Measurements from ENCODE around the gene RPS21.
"Not testable (repeated sequence)": the region's sequence is repeated elsewhere in the genome, so short reads cannot be mapped to it uniquely, and the experiment has no call there.

RPS21 gene

GRCh38 chr20:62423326-62423706 lies 36.4 kb downstream of the RPS21 start:
- Histone ChIP-seq H3K4me1 (ENCODE audit: control insufficient read depth in 1 of 2, insufficient read depth in 1 of 2, low read depth in 1 of 2, low read length in 1 of 2) (no peaks in the 10 kb centered on the region), H3K27me3 (peaks cover 27% of the 10 kb centered on the region), H3K27ac (no peak overlapping the region), H3K36me3 (no peaks in the 10 kb centered on the region), H3K9me3 (no peaks in the 10 kb centered on the region), H3K4me3 (ENCODE audit: low read depth in 1 of 2, low read length in 1 of 2) (no peak overlapping the region)
- TF ChIP-seq, protein P1, sequence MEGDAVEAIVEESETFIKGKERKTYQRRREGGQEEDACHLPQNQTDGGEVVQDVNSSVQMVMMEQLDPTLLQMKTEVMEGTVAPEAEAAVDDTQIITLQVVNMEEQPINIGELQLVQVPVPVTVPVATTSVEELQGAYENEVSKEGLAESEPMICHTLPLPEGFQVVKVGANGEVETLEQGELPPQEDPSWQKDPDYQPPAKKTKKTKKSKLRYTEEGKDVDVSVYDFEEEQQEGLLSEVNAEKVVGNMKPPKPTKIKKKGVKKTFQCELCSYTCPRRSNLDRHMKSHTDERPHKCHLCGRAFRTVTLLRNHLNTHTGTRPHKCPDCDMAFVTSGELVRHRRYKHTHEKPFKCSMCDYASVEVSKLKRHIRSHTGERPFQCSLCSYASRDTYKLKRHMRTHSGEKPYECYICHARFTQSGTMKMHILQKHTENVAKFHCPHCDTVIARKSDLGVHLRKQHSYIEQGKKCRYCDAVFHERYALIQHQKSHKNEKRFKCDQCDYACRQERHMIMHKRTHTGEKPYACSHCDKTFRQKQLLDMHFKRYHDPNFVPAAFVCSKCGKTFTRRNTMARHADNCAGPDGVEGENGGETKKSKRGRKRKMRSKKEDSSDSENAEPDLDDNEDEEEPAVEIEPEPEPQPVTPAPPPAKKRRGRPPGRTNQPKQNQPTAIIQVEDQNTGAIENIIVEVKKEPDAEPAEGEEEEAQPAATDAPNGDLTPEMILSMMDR (IDR thresholded peaks at IDR 0.05) = no peak

GRCh38 chr20:62424249-62425107 lies 37.6 kb downstream of the RPS21 start:
- H3K27ac ChIP-seq = no peak overlapping the region
- H3K4me1 ChIP-seq (ENCODE audit: control insufficient read depth in 1 of 2, insufficient read depth in 1 of 2, low read depth in 1 of 2, low read length in 1 of 2) = no peaks in the 10 kb centered on the region
- peaks cover 34% of the 10 kb centered on the region for H3K27me3 ChIP-seq
- H3K9me3 ChIP-seq = no peaks in the 10 kb centered on the region
- TF ChIP-seq, protein P1 (IDR thresholded peaks at IDR 0.05) = no peak
- H3K4me3 ChIP-seq (ENCODE audit: low read depth in 1 of 2, low read length in 1 of 2) = no peak overlapping the region
- H3K36me3 ChIP-seq = no peaks in the 10 kb centered on the region

GRCh38 chr20:62425281-62426058 lies 38.6 kb downstream of the RPS21 start:
- TF ChIP-seq, protein P1 (IDR thresholded peaks at IDR 0.05) = no peak
- Histone ChIP-seq H3K27ac (no peak overlapping the region), H3K36me3 (no peaks in the 10 kb centered on the region), H3K9me3 (no peaks in the 10 kb centered on the region), H3K4me3 (ENCODE audit: low read depth in 1 of 2, low read length in 1 of 2) (no peak overlapping the region), H3K4me1 (ENCODE audit: control insufficient read depth in 1 of 2, insufficient read depth in 1 of 2, low read depth in 1 of 2, low read length in 1 of 2) (no peaks in the 10 kb centered on the region), H3K27me3 (peaks cover 34% of the 10 kb centered on the region)

- H3K27me3 ChIP-seq = peaks cover 34% of the 10 kb centered on the region
- H3K4me3 ChIP-seq (ENCODE audit: low read depth in 1 of 2, low read length in 1 of 2); H3K36me3 ChIP-seq; H3K9me3 ChIP-seq; H3K27ac ChIP-seq; H3K4me1 ChIP-seq (ENCODE audit: control insufficient read depth in 1 of 2, insufficient read depth in 1 of 2, low read depth in 1 of 2, low read length in 1 of 2): not testable (repeated sequence)
Measured at GRCh38 chr20:62426059-62426348, 39.1 kb downstream of the RPS21 start.

DNA sequence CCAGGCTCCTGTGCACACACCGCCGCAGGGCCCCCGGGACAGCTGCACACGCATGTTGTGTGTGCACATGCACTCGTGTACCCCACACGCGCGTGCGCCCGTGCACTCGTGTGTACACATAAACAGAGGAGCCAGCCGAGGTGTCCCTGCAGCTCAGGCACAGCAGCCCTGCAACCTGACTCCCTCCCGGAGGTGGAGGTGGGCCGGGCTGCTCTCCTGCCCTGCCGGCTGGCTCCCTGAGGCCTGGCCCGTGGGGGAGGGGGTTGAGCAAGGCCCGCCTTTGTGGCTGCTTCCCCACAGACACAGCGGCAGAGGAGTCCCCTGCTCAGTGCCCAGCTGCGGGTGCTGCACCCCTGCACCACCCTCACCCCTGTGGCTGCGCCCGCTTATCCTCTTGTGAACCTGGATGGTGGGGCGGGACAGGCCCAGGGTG lies 39.8 kb downstream of the RPS21 start:
- H3K9me3 ChIP-seq = no peaks in the 10 kb centered on the region
- no peaks in the 10 kb centered on the region for H3K36me3 ChIP-seq
- TF ChIP-seq, protein P1 (IDR thresholded peaks at IDR 0.05) = no peak
- H3K4me3 ChIP-seq (ENCODE audit: low read depth in 1 of 2, low read length in 1 of 2) = no peak overlapping the region
- H3K27ac ChIP-seq = no peak overlapping the region
- H3K4me1 ChIP-seq (ENCODE audit: control insufficient read depth in 1 of 2, insufficient read depth in 1 of 2, low read depth in 1 of 2, low read length in 1 of 2) = no peaks in the 10 kb centered on the region
- peaks cover 35% of the 10 kb centered on the region for H3K27me3 ChIP-seq
